Measurements from ENCODE around the gene HNRNPA1. TPM values are rescaled to one million over a fixed set of nuclear protein-coding genes. Genes with fewer than 3 reads are reported as not detected.

HNRNPA1 gene
- total RNA-seq, 2 experiments from 2014 or later = 713 to 2,128 TPM

DNA sequence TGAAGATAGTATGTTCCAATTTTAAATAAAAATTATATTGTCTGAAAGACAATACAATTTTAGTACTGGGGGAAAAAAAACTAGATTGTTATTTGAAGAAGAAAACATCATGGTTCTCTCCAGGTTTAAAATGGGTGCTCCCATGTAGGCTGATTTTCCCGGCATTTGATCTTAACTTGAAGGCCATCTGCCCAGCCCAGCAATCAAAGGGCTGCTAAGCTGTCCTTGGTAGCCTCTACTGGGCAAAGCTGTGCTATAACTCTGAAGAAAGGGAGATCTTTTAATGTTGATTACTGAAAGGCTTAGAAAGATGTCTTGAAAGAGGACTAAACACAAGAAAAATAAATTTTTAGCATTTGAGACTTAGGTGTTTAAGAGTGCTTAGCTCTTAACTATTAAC lies 42.0 kb upstream of the HNRNPA1 start:
- Histone ChIP-seq H3K27ac (ENCODE audit: low read depth, low read length, poor library complexity, severe bottlenecking) (no peak overlapping the region), H4K20me1 (ENCODE audit: insufficient read depth, low read length) (no peaks in the 10 kb centered on the region), H3K4me3 (ENCODE audit: low read depth, low read length, poor library complexity, severe bottlenecking) (no peak overlapping the region), H3K36me3 (ENCODE audit: insufficient read depth, low read length) (peaks cover 84% of the 10 kb centered on the region), H3K79me2 (ENCODE audit: insufficient read depth, low read depth, low read length) (no peaks in the 10 kb centered on the region), H2AFZ (ENCODE audit: low read length) (no peak overlapping the region), H3K4me1 (ENCODE audit: insufficient read depth, low read length, poor library complexity, severe bottlenecking) (peaks cover 10% of the 10 kb centered on the region), H3K9me3 (ENCODE audit: low read length) (no peaks in the 10 kb centered on the region), H3K4me2 (ENCODE audit: low read length) (no peak overlapping the region), H3K9me2 (ENCODE audit: insufficient read depth, low read length) (no peaks in the 10 kb centered on the region)
- TSS peak; percentile 6 for BruUV-seq (replicated peaks)
- ChIA-PET CTCF (ENCODE audit: unreplicated experiment) (no interaction called here), POLR2A (interaction anchor here (0.6 to 2.1 kb wide), 3 partner anchors 10 to 43 kb away, joined by 3 to 9 read pairs (median 4); no protein-coding TSS in a partner anchor)
- no peak for DNase-seq (ENCODE audit: low spot score)
- intact Hi-C loops (cut with micrococcal nuclease; ENCODE audit: unreplicated experiment) = no loop called here
- TF ChIP-seq EZH2phosphoT487 (IDR thresholded peaks at IDR 0.05; ENCODE audit: borderline replicate concordance, low read depth, low read length) = no peak
- TF ChIP-seq, protein P1, sequence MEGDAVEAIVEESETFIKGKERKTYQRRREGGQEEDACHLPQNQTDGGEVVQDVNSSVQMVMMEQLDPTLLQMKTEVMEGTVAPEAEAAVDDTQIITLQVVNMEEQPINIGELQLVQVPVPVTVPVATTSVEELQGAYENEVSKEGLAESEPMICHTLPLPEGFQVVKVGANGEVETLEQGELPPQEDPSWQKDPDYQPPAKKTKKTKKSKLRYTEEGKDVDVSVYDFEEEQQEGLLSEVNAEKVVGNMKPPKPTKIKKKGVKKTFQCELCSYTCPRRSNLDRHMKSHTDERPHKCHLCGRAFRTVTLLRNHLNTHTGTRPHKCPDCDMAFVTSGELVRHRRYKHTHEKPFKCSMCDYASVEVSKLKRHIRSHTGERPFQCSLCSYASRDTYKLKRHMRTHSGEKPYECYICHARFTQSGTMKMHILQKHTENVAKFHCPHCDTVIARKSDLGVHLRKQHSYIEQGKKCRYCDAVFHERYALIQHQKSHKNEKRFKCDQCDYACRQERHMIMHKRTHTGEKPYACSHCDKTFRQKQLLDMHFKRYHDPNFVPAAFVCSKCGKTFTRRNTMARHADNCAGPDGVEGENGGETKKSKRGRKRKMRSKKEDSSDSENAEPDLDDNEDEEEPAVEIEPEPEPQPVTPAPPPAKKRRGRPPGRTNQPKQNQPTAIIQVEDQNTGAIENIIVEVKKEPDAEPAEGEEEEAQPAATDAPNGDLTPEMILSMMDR (conservative IDR thresholded peaks at IDR 0.05; ENCODE audit: low read length) = no peak

DNA sequence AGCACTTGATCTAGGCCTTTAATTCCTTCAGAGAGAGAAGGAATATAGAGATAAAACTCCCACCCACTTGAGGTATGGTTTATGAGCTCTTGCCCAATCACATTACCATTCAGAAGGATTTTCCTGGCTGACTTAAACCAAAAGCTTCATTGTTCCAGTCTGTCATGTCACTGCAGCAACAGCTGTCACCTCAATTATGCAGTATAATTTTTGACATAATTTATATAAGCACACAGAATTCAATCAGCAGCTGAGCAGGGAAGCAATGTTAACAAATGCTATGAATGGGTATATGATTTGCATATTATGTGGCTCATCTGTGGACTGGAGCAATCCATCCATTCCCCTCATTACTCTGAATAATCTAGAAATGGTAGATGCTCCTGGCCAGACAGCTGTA lies 40.9 kb upstream of the HNRNPA1 start:
- POLR2A ChIA-PET = interaction anchor here (1.6 kb wide), 1 partner anchor 19 kb away, joined by 4 read pairs; no protein-coding TSS in a partner anchor
- no peak overlapping the region for H2AFZ ChIP-seq (ENCODE audit: low read length)
- BruUV-seq (replicated peaks) = no TSS peak
- no peaks in the 10 kb centered on the region for H3K9me3 ChIP-seq (ENCODE audit: low read length)
- no peak for DNase-seq (ENCODE audit: low spot score)
- CTCF ChIA-PET (ENCODE audit: unreplicated experiment) = interaction anchor here (1.1 kb wide), 1 partner anchor 12 kb away, joined by 3 read pairs; no protein-coding TSS in a partner anchor
- H4K20me1 ChIP-seq (ENCODE audit: insufficient read depth, low read length) = no peaks in the 10 kb centered on the region
- H3K79me2 ChIP-seq (ENCODE audit: insufficient read depth, low read depth, low read length) = no peaks in the 10 kb centered on the region
- no peaks in the 10 kb centered on the region for H3K9me2 ChIP-seq (ENCODE audit: insufficient read depth, low read length)
- H3K27ac ChIP-seq (ENCODE audit: low read depth, low read length, poor library complexity, severe bottlenecking) = no peak overlapping the region
- peaks cover 91% of the 10 kb centered on the region for H3K36me3 ChIP-seq (ENCODE audit: insufficient read depth, low read length)
- no peak overlapping the region for H3K4me3 ChIP-seq (ENCODE audit: low read depth, low read length, poor library complexity, severe bottlenecking)
- H3K4me2 ChIP-seq (ENCODE audit: low read length) = no peak overlapping the region
- intact Hi-C loops (cut with micrococcal nuclease; ENCODE audit: unreplicated experiment) = no loop called here
- no peak for TF ChIP-seq EZH2phosphoT487 (IDR thresholded peaks at IDR 0.05; ENCODE audit: borderline replicate concordance, low read depth, low read length)
- TF ChIP-seq, protein P1 (conservative IDR thresholded peaks at IDR 0.05; ENCODE audit: low read length) = no peak
- peaks cover 10% of the 10 kb centered on the region for H3K4me1 ChIP-seq (ENCODE audit: insufficient read depth, low read length, poor library complexity, severe bottlenecking)

DNA sequence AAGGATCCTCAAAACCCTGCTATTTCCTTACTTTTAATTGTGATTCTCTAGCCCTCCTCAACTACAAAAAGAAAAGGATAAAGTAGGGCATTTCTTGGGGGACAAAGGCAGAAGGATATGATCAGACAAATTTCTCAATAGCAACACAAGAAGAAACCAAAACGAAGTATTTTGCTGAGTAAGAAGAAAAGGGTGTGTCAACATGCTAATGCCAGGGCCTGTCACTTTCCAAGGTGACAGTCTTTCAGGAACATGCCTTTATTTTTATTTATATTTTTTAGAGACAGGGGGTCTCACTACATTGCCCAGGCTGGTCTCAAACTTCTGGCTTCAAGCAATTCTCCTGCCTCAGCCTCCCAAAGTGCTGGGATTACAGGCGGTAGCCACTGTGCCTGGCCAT lies 40.4 kb upstream of the HNRNPA1 start:
- Histone ChIP-seq H3K79me2 (ENCODE audit: insufficient read depth, low read depth, low read length) (no peaks in the 10 kb centered on the region), H3K27ac (ENCODE audit: low read depth, low read length, poor library complexity, severe bottlenecking) (no peak overlapping the region), H3K9me3 (ENCODE audit: low read length) (no peaks in the 10 kb centered on the region), H3K4me2 (ENCODE audit: low read length) (no peak overlapping the region), H3K9me2 (ENCODE audit: insufficient read depth, low read length) (no peaks in the 10 kb centered on the region), H3K4me3 (ENCODE audit: low read depth, low read length, poor library complexity, severe bottlenecking) (no peak overlapping the region), H3K36me3 (ENCODE audit: insufficient read depth, low read length) (peaks cover 95% of the 10 kb centered on the region), H4K20me1 (ENCODE audit: insufficient read depth, low read length) (no peaks in the 10 kb centered on the region), H2AFZ (ENCODE audit: low read length) (no peak overlapping the region), H3K4me1 (ENCODE audit: insufficient read depth, low read length, poor library complexity, severe bottlenecking) (peaks cover 10% of the 10 kb centered on the region)
- no peak for DNase-seq (ENCODE audit: low spot score)
- TF ChIP-seq, protein P1 (conservative IDR thresholded peaks at IDR 0.05; ENCODE audit: low read length) = no peak
- BruUV-seq (replicated peaks) = no TSS peak
- POLR2A ChIA-PET = no interaction called here
- CTCF ChIA-PET (ENCODE audit: unreplicated experiment) = interaction anchor here (1.1 kb wide), 1 partner anchor 12 kb away, joined by 3 read pairs; no protein-coding TSS in a partner anchor
- intact Hi-C loops (cut with micrococcal nuclease; ENCODE audit: unreplicated experiment) = no loop called here

Measured in OCI-LY7 (cell line).